SU-DHL-6 (cell line): ENCODE results near the gene ZFP36L2.
A peak's percentile ranks its signal among the peaks of the same experiment; 100 is the strongest.

Source experiments
- H2AFZ ChIP-seq: fragments of 200-600 bp; sonication (generic); 2 replicates; pipeline ENCODE4 v1.6.1; 2014; ENCODE audit warnings: low read depth, mild to moderate bottlenecking, moderate library complexity, mixed read lengths, antibody characterized with exemption, low read length; ENCODE audit not compliant: severe bottlenecking
- H3F3A ChIP-seq: fragments of 200-600 bp; shearing (Covaris generic); 2 replicates; pipeline ENCODE4 v1.6.0; 2016; ENCODE audit warnings: antibody characterized with exemption, mild to moderate bottlenecking; ENCODE audit not compliant: insufficient read depth
- H3K27ac ChIP-seq: fragments of 200-600 bp; sonication (generic); 2 replicates; pipeline ENCODE4 v1.5.1; 2016; ENCODE audit warnings: low read depth, mild to moderate bottlenecking, low read length, moderate library complexity, mixed read lengths
- H3K27me3 ChIP-seq: fragments of 200-600 bp; sonication (generic), shearing (Covaris generic); 2 replicates; pipeline ENCODE4 v1.6.0; 2014; ENCODE audit warnings: mild to moderate bottlenecking, low read length
- H3K36me3 ChIP-seq: fragments of 200-600 bp; sonication (generic); 2 replicates; pipeline ENCODE4 v1.6.1; 2014; ENCODE audit warnings: mild to moderate bottlenecking, low read length, mixed read lengths
- H3K4me2 ChIP-seq: fragments of 300-600, 200-600 bp; shearing (Covaris generic), sonication (generic); 2 replicates; pipeline ENCODE4 v1.6.0; 2014; ENCODE audit warnings: low read length, low read depth, mild to moderate bottlenecking; ENCODE audit not compliant: poor library complexity, severe bottlenecking
- H3K4me3 ChIP-seq: fragments of 200-600 bp; sonication (generic); 2 replicates; pipeline ENCODE4 v1.5.1; 2014; ENCODE audit warnings: antibody characterized with exemption, low read length, mild to moderate bottlenecking, mixed read lengths; ENCODE audit not compliant: insufficient read depth, poor library complexity, severe bottlenecking
- H3K79me2 ChIP-seq: fragments of 200-600 bp; sonication (generic); 2 replicates; pipeline ENCODE4 v1.6.1; 2014; ENCODE audit warnings: mild to moderate bottlenecking, low read length, moderate library complexity; ENCODE audit not compliant: insufficient read depth
- H3K9ac ChIP-seq: fragments of 200-600 bp; sonication (generic); 2 replicates; pipeline ENCODE4 v1.7.0; 2014; ENCODE audit warnings: mild to moderate bottlenecking, low read length
- H3K9me2 ChIP-seq: fragments of 200-600 bp; sonication (generic); replicated peaks from 2 replicates; pipeline ENCODE4 v1.6.1; 2014; ENCODE audit warnings: low read length; ENCODE audit not compliant: insufficient read depth
- H3K9me3 ChIP-seq: fragments of 200-600 bp; sonication (generic); 2 replicates; pipeline ENCODE4 v1.6.1; 2014; ENCODE audit warnings: low read length, mixed read lengths; ENCODE audit not compliant: insufficient read depth
- H4K20me1 ChIP-seq: fragments of 200-600 bp; sonication (generic); 2 replicates; pipeline ENCODE4 v1.6.1; 2014; ENCODE audit warnings: low read depth, mild to moderate bottlenecking, antibody characterized with exemption, low read length, moderate library complexity, mixed read lengths
- CTCF ChIP-seq: fragments of 200-600 bp; sonication (generic); IDR thresholded peaks from one replicate; pipeline ENCODE4 v1.5.1; 2017; ENCODE audit warnings: antibody characterized with exemption, mild to moderate bottlenecking, low read length, moderate library complexity; ENCODE audit not compliant: insufficient read depth, poor library complexity, severe bottlenecking
- EZH2phosphoT487 ChIP-seq: fragments of 200-600 bp; sonication (generic), shearing (Covaris generic); conservative IDR thresholded peaks from 2 replicates; pipeline ENCODE4 v1.6.1; 2018; ENCODE audit warnings: mild to moderate bottlenecking, antibody characterized with exemption, low read length, moderate library complexity, mixed read lengths

ZFP36L2 gene

GRCh38 chr2:43227830-43228281 lies 1.4 kb upstream of the ZFP36L2 start:
- H3K79me2 ChIP-seq: peaks cover 34% of the 10 kb centered on the region
- peak overlapping the region; percentile 97 for H3K27ac ChIP-seq
- peaks cover 10% of the 10 kb centered on the region for H4K20me1 ChIP-seq
- no peak for TF ChIP-seq EZH2phosphoT487
- TF ChIP-seq CTCF: no peak
- H3K9ac ChIP-seq: peak overlapping the region; percentile 99
- H3K36me3 ChIP-seq: peaks cover 14% of the 10 kb centered on the region
- H3K4me3 ChIP-seq: peak overlapping the region; percentile 84
- H2AFZ ChIP-seq: no peak overlapping the region
- no peaks in the 10 kb centered on the region for H3K9me3 ChIP-seq
- H3K9me2 ChIP-seq: no peaks in the 10 kb centered on the region
- H3K4me2 ChIP-seq: peak overlapping the region; percentile 63
- peaks cover 45% of the 10 kb centered on the region for H3F3A ChIP-seq
- no peaks in the 10 kb centered on the region for H3K27me3 ChIP-seq

- H3K4me2 ChIP-seq: peak overlapping the region; percentile 63
- H3K9me2 ChIP-seq: no peaks in the 10 kb centered on the region
- peaks cover 11% of the 10 kb centered on the region for H4K20me1 ChIP-seq
- no peaks in the 10 kb centered on the region for H3K9me3 ChIP-seq
- H3K36me3 ChIP-seq: peaks cover 17% of the 10 kb centered on the region
- H3K79me2 ChIP-seq: peaks cover 41% of the 10 kb centered on the region
- peak overlapping the region; percentile 99 for H3K9ac ChIP-seq
- no peak overlapping the region for H2AFZ ChIP-seq
- TF ChIP-seq EZH2phosphoT487: no peak
- no peak for TF ChIP-seq CTCF
- no peaks in the 10 kb centered on the region for H3K27me3 ChIP-seq
- H3K4me3 ChIP-seq: peak overlapping the region; percentile 84
- H3F3A ChIP-seq: peaks cover 52% of the 10 kb centered on the region
- H3K27ac ChIP-seq: peak overlapping the region; percentile 97
Observed at GRCh38 chr2:43226955-43227829, 786 bp upstream of the ZFP36L2 start.

- H4K20me1 ChIP-seq: peaks cover 11% of the 10 kb centered on the region
- peaks cover 17% of the 10 kb centered on the region for H3K36me3 ChIP-seq
- H3K4me3 ChIP-seq: peak overlapping the region; percentile 85
- H3K9ac ChIP-seq: peak overlapping the region; percentile 99
- peaks cover 47% of the 10 kb centered on the region for H3K79me2 ChIP-seq
- no peaks in the 10 kb centered on the region for H3K9me3 ChIP-seq
- peak overlapping the region; percentile 76 for H3K4me2 ChIP-seq
- no peaks in the 10 kb centered on the region for H3K27me3 ChIP-seq
- H3F3A ChIP-seq: peaks cover 61% of the 10 kb centered on the region
- TF ChIP-seq CTCF (no peak), EZH2phosphoT487 (no peak)
- H3K27ac ChIP-seq: peak overlapping the region; percentile 97
- H2AFZ ChIP-seq: no peak overlapping the region
- H3K9me2 ChIP-seq: no peaks in the 10 kb centered on the region
Observed at GRCh38 chr2:43225788-43226557, 433 bp downstream of the ZFP36L2 start.
